Measurements from ENCODE around the gene CACNG8.

The CACNG8 gene

GRCh38 chr19:53965091-53965490, 2.4 kb downstream of the CACNG8 start:
- Histone ChIP-seq H3F3A (ENCODE audit: low read depth) (no peaks in the 10 kb centered on the region), H3K9ac (ENCODE audit: low read depth, low read length, poor library complexity, severe bottlenecking) (no peak overlapping the region), H3K27me3 (ENCODE audit: insufficient read depth, low read length, poor library complexity, severe bottlenecking) (no peaks in the 10 kb centered on the region), H3K4me2 (ENCODE audit: low read depth, low read length, poor library complexity, severe bottlenecking) (no peak overlapping the region), H3K4me3 (ENCODE audit: low read length, poor library complexity, severe bottlenecking) (no peak overlapping the region), H3K9me2 (replicated peaks; ENCODE audit: low read depth, low read length) (no peaks in the 10 kb centered on the region), H3K9me3 (ENCODE audit: insufficient read depth, low read depth, low read length) (no peaks in the 10 kb centered on the region), H2AFZ (ENCODE audit: low read length) (no peak overlapping the region), H3K36me3 (ENCODE audit: insufficient read depth, low read length) (no peaks in the 10 kb centered on the region), H3K4me1 (ENCODE audit: insufficient read depth, low read length, poor library complexity, severe bottlenecking) (no peaks in the 10 kb centered on the region), H3K79me2 (ENCODE audit: insufficient read depth, low read length) (no peaks in the 10 kb centered on the region), H4K20me1 (ENCODE audit: insufficient read depth, low read length, poor library complexity, severe bottlenecking) (no peaks in the 10 kb centered on the region)
- TF ChIP-seq CTCF (conservative IDR thresholded peaks at IDR 0.05; ENCODE audit: low read length) (no peak), EZH2phosphoT487 (IDR thresholded peaks at IDR 0.05; ENCODE audit: borderline replicate concordance) (no peak)

GRCh38 chr19:53966931-53967330, 4.2 kb downstream of the CACNG8 start:
- H3K4me3 ChIP-seq (ENCODE audit: low read length, poor library complexity, severe bottlenecking): no peak overlapping the region
- TF ChIP-seq CTCF (conservative IDR thresholded peaks at IDR 0.05; ENCODE audit: low read length) (no peak), EZH2phosphoT487 (IDR thresholded peaks at IDR 0.05; ENCODE audit: borderline replicate concordance) (no peak)
- H4K20me1 ChIP-seq (ENCODE audit: insufficient read depth, low read length, poor library complexity, severe bottlenecking): no peaks in the 10 kb centered on the region
- H3K79me2 ChIP-seq (ENCODE audit: insufficient read depth, low read length): no peaks in the 10 kb centered on the region
- H3K36me3 ChIP-seq (ENCODE audit: insufficient read depth, low read length): no peaks in the 10 kb centered on the region
- H3K9ac ChIP-seq (ENCODE audit: low read depth, low read length, poor library complexity, severe bottlenecking): no peak overlapping the region
- no peaks in the 10 kb centered on the region for H3F3A ChIP-seq (ENCODE audit: low read depth)
- H3K9me2 ChIP-seq (replicated peaks; ENCODE audit: low read depth, low read length): no peaks in the 10 kb centered on the region
- no peak overlapping the region for H3K4me2 ChIP-seq (ENCODE audit: low read depth, low read length, poor library complexity, severe bottlenecking)
- H3K4me1 ChIP-seq (ENCODE audit: insufficient read depth, low read length, poor library complexity, severe bottlenecking): no peaks in the 10 kb centered on the region
- H3K9me3 ChIP-seq (ENCODE audit: insufficient read depth, low read depth, low read length): no peaks in the 10 kb centered on the region
- H3K27me3 ChIP-seq (ENCODE audit: insufficient read depth, low read length, poor library complexity, severe bottlenecking): no peaks in the 10 kb centered on the region
- H2AFZ ChIP-seq (ENCODE audit: low read length): no peak overlapping the region

GRCh38 chr19:53969366-53969765, 6.6 kb downstream of the CACNG8 start:
- no peak for TF ChIP-seq CTCF (conservative IDR thresholded peaks at IDR 0.05; ENCODE audit: low read length)
- TF ChIP-seq EZH2phosphoT487 (IDR thresholded peaks at IDR 0.05; ENCODE audit: borderline replicate concordance): no peak
- Histone ChIP-seq H3K9me2 (replicated peaks; ENCODE audit: low read depth, low read length) (no peaks in the 10 kb centered on the region), H2AFZ (ENCODE audit: low read length) (no peak overlapping the region), H3K9me3 (ENCODE audit: insufficient read depth, low read depth, low read length) (no peaks in the 10 kb centered on the region), H3K36me3 (ENCODE audit: insufficient read depth, low read length) (no peaks in the 10 kb centered on the region), H3K27me3 (ENCODE audit: insufficient read depth, low read length, poor library complexity, severe bottlenecking) (no peaks in the 10 kb centered on the region), H3K4me1 (ENCODE audit: insufficient read depth, low read length, poor library complexity, severe bottlenecking) (no peaks in the 10 kb centered on the region), H3K4me3 (ENCODE audit: low read length, poor library complexity, severe bottlenecking) (no peak overlapping the region), H4K20me1 (ENCODE audit: insufficient read depth, low read length, poor library complexity, severe bottlenecking) (no peaks in the 10 kb centered on the region), H3K9ac (ENCODE audit: low read depth, low read length, poor library complexity, severe bottlenecking) (no peak overlapping the region), H3K4me2 (ENCODE audit: low read depth, low read length, poor library complexity, severe bottlenecking) (no peak overlapping the region), H3F3A (ENCODE audit: low read depth) (no peaks in the 10 kb centered on the region), H3K79me2 (ENCODE audit: insufficient read depth, low read length) (no peaks in the 10 kb centered on the region)

All from Loucy (cell line).